Measurements from ENCODE around the gene RGL1.

DNA sequence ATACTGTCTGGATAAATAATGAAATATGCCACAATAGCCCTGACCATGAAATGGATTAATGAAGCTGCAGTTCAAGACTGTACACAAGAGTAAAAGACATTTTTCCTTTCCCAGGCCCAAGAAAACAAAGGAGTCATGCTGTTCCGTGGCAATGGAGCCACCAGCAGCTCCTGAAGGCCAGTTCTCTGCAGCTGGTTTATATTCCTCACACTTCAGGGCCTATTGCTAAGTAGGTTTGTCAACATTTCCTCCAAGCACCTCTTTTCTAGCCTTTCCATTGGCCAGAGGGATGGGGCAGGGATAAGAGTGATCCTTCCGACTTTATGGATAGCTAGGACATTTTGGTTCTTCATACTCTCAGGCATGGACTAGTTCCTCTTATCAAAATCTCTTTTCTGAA lies 24.2 kb upstream of the RGL1 start:
- TF ChIP-seq, protein P1, sequence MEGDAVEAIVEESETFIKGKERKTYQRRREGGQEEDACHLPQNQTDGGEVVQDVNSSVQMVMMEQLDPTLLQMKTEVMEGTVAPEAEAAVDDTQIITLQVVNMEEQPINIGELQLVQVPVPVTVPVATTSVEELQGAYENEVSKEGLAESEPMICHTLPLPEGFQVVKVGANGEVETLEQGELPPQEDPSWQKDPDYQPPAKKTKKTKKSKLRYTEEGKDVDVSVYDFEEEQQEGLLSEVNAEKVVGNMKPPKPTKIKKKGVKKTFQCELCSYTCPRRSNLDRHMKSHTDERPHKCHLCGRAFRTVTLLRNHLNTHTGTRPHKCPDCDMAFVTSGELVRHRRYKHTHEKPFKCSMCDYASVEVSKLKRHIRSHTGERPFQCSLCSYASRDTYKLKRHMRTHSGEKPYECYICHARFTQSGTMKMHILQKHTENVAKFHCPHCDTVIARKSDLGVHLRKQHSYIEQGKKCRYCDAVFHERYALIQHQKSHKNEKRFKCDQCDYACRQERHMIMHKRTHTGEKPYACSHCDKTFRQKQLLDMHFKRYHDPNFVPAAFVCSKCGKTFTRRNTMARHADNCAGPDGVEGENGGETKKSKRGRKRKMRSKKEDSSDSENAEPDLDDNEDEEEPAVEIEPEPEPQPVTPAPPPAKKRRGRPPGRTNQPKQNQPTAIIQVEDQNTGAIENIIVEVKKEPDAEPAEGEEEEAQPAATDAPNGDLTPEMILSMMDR (IDR thresholded peaks at IDR 0.05; ENCODE audit: low read length), result no peak
- no peak for TF ChIP-seq EZH2 (optimal IDR thresholded peaks at IDR 0.05; ENCODE audit: low read depth, low read length)
- TF ChIP-seq EZH2phosphoT487 (IDR thresholded peaks at IDR 0.05; ENCODE audit: low read length), result no peak

Data from MM.1S (cell line).